Adrenal gland (tissue), 12 donors: Measurements from ENCODE around the gene SLC24A3. TPM values are rescaled to one million over a fixed set of nuclear protein-coding genes. Genes with fewer than 3 reads are reported as not detected.

Source experiments
- DNase-seq, 7 donors: peaks; one replicate each; pipeline ENCODE4 v3.0.0-alpha.2; 2019 to 2020
- H3K27ac ChIP-seq, 5 donors: fragments of 200-600 bp; sonication (generic) in 4 of 5; 1 replicate in 3 of 5; 2 replicates in 2 of 5; pipeline versions ENCODE4 v1.5.1 to v1.8.0; 2016 to 2020; ENCODE audit warnings: mild to moderate bottlenecking in 1 of 5
- H3K27me3 ChIP-seq: fragments of 200-600 bp; 2 replicates; pipeline ENCODE4 v1.8.0; 2021
- H3K36me3 ChIP-seq, 2 donors: fragments of 200-600 bp; replicated peaks in 1 of 2; 1 replicate in 1 of 2; 2 replicates in 1 of 2; pipeline versions ENCODE4 v1.5.1 to v1.8.0; 2018 to 2022
- H3K4me1 ChIP-seq, 2 donors: fragments of 200-600 bp; replicated peaks in 1 of 2; 1 replicate in 1 of 2; 2 replicates in 1 of 2; pipeline versions ENCODE4 v1.5.1 to v1.8.0; 2018 to 2021
- H3K4me3 ChIP-seq, 4 donors: fragments of 200-600 bp; sonication (generic) in 3 of 4; one replicate each; pipeline ENCODE4 v1.5.1; 2016 to 2018
- H3K9me3 ChIP-seq, 3 donors: fragments of 200-600 bp; sonication (generic) in 1 of 3; replicated peaks in 1 of 3; 1 replicate in 2 of 3; 2 replicates in 1 of 3; pipeline versions ENCODE4 v1.5.1 to v1.8.0; 2016 to 2021
- CTCF ChIP-seq, 6 experiments: fragments of 450-650 bp in 4 of 6; fragments of 200-600 bp in 2 of 6; sonication (generic) in 1 of 6; IDR thresholded peaks; 1 replicate in 5 of 6; 2 replicates in 1 of 6; pipeline versions ENCODE4 v1.5.1 to v1.8.0; 2016 to 2021; ENCODE audit warnings: antibody characterized with exemption in 6 of 6, mild to moderate bottlenecking in 2 of 6, moderate library complexity in 1 of 6
- POLR2A ChIP-seq, 2 donors: fragments of 450-650 bp; IDR thresholded peaks; one replicate each; pipeline ENCODE4 v1.6.1; 2017; ENCODE audit warnings: antibody characterized with exemption in 2 of 2, mild to moderate bottlenecking in 2 of 2, moderate library complexity in 1 of 2
- WGBS, 4 donors: extraction: QIAGEN DNeasy Blood & Tissue Kit in 2 of 4; methylation state at CpG; one replicate each; pipeline versions ENCODE4 v1.1.5 to v1.1.7; 2013 to 2017; 5-methylcytosine and 5-hydroxymethylcytosine counted together
- intact Hi-C, 2 donors: fragments of 100-400 bp; cut with DNase I; formaldehyde crosslinking; loops; one replicate each; pipeline versions ENCODE4 v1.14.1 to v1.15.0; 2022 to 2023
- polyA plus RNA-seq, 3 donors: library from polyadenylated mRNA; stranded (reverse); fragments of 200-250 nt in 2 of 3; fragments of 350-450 nt in 1 of 3; fragmentation: Illumina TruSeq in 1 of 3; extraction: RNeasy Lipid Tissue Mini Kit (QIAGEN cat#74804) in 1 of 3; gene quantifications; one replicate each; pipeline ENCODE4 v1.2.3, GENCODE V29; 2013 to 2014
- total RNA-seq, 9 donors: library from RNA; depleted of rRNA in 4 of 9; stranded (reverse); fragments of >200 nt in 4 of 9; fragments of 120-200 nt in 1 of 9; fragmentation: NEBNext Ultra II Directional in 1 of 9; extraction: Animal tissue kit (Norgen Biotek cat#: 25700) in 1 of 9; gene quantifications; one replicate each; pipeline versions ENCODE4 v1.1.0 to v1.2.4, GENCODE V29; 2013 to 2023
- donor health status: healthy with polysubstance abuse.
- donor health status: Bipolar disorder and iron deficiency.
- donor health status: DM: yes; HTN: yes; CAD: no.
- donor health status: DM: no; HTN: no; CAD: no.
- donor health status: DM: no; HTN: no; CAD: no.
- donor health status: DM: yes; HTN: yes; CAD: no.

The SLC24A3 gene
- total and polyA plus RNA-seq, 12 donors = 0.89 to 44.4 (median 2.7) TPM

- no peak overlapping the region for H3K4me3 ChIP-seq
- H3K9me3 ChIP-seq = no peaks in the 10 kb centered on the region
- no peaks in the 10 kb centered on the region for H3K36me3 ChIP-seq
- no peak for DNase-seq
- intact Hi-C loops = loop anchor here in 1 of 2 donors (10.0 kb wide), 1 partner anchor 279 kb away; the partner anchor contains the start of gene SLC24A3
- WGBS, 4 donors = 66 to 85% (median 67%) methylated on average over 7 of the region's 7 CpGs
- no peak overlapping the region for H3K27ac ChIP-seq
- H3K4me1 ChIP-seq = peaks cover 0 to 7% of the 10 kb centered on the region in 2 donors
- TF ChIP-seq POLR2A (IDR thresholded peaks at IDR 0.05) (no peak), CTCF (IDR thresholded peaks at IDR 0.05) (no peak)
- no peaks in the 10 kb centered on the region for H3K27me3 ChIP-seq
Observed at GRCh38 chr20:19493794-19494495, 281.5 kb downstream of the SLC24A3 start.

GRCh38 chr20:19495905-19496703 lies 283.7 kb downstream of the SLC24A3 start:
- Histone ChIP-seq H3K4me3 (no peak overlapping the region), H3K36me3 (no peaks in the 10 kb centered on the region), H3K9me3 (no peaks in the 10 kb centered on the region), H3K27ac (no peak overlapping the region), H3K4me1 (peaks cover 0 to 7% of the 10 kb centered on the region in 2 donors), H3K27me3 (no peaks in the 10 kb centered on the region)
- intact Hi-C loops = loop anchor here in 1 of 2 donors (10.0 kb wide), 1 partner anchor 281 kb away; the partner anchor contains the start of gene SLC24A3
- no peak for DNase-seq
- TF ChIP-seq POLR2A (IDR thresholded peaks at IDR 0.05) (no peak), CTCF (IDR thresholded peaks at IDR 0.05) (no peak)
- 80 to 91% (median 87%) methylated on average over 11 to 12 of the region's 12 CpGs for WGBS, 4 donors

- TF ChIP-seq CTCF (IDR thresholded peaks at IDR 0.05) = no peak
- TF ChIP-seq POLR2A (IDR thresholded peaks at IDR 0.05) = no peak
- H3K4me1 ChIP-seq = peaks cover 0 to 4% of the 10 kb centered on the region in 2 donors
- 87 to 92% (median 89%) methylated on average over 6 of the region's 6 CpGs for WGBS, 4 donors
- no peaks in the 10 kb centered on the region for H3K9me3 ChIP-seq
- no peak for DNase-seq
- no peaks in the 10 kb centered on the region for H3K27me3 ChIP-seq
- intact Hi-C loops = loop anchor here in 1 of 2 donors (10.0 kb wide), 1 partner anchor 282 kb away; the partner anchor contains the start of gene SLC24A3
- no peak overlapping the region for H3K27ac ChIP-seq
- no peaks in the 10 kb centered on the region for H3K36me3 ChIP-seq
- no peak overlapping the region for H3K4me3 ChIP-seq
Observed at GRCh38 chr20:19497064-19497463, 284.6 kb downstream of the SLC24A3 start.

- no peaks in the 10 kb centered on the region for H3K36me3 ChIP-seq
- intact Hi-C loops = loop anchor here in 1 of 2 donors (10.0 kb wide), 1 partner anchor 284 kb away; the partner anchor contains the start of gene SLC24A3
- no peak for TF ChIP-seq POLR2A (IDR thresholded peaks at IDR 0.05)
- TF ChIP-seq CTCF (IDR thresholded peaks at IDR 0.05) = no peak
- 71 to 93% (median 79%) methylated on average over 5 of the region's 5 CpGs for WGBS, 4 donors
- no peaks in the 10 kb centered on the region for H3K27me3 ChIP-seq
- no peaks in the 10 kb centered on the region for H3K4me1 ChIP-seq
- H3K9me3 ChIP-seq = no peaks in the 10 kb centered on the region
- H3K4me3 ChIP-seq = no peak overlapping the region
- no peak for DNase-seq
- no peak overlapping the region for H3K27ac ChIP-seq
Observed at GRCh38 chr20:19498756-19499155, 286.3 kb downstream of the SLC24A3 start.
